Kidney (tissue), 14 donors: ENCODE data around the gene DCAF11. TPM values are rescaled to one million over a fixed set of nuclear protein-coding genes. Genes with fewer than 3 reads are reported as not detected.

Experiments used
- DNase-seq, 5 donors: peaks; one replicate each; pipeline ENCODE4 v3.0.0-alpha.2; 2013 to 2020
- FAIRE-seq: peaks from 2 replicates; lab custom pipeline; 2012; peaks lifted over from hg19 to GRCh38; lab: Jason Lieb, UNC
- H3K27ac ChIP-seq, 2 donors: one replicate each; pipeline ENCODE4 v1.7.0; 2013; ENCODE audit warnings: low read depth in 2 of 2, low read length in 2 of 2, inconsistent platforms in 1 of 2
- H3K27me3 ChIP-seq: one replicate; pipeline ENCODE4 v1.7.1; 2013; ENCODE audit warnings: low read length, inconsistent platforms; ENCODE audit not compliant: control insufficient read depth, insufficient read depth
- H3K36me3 ChIP-seq, 3 donors: one replicate each; pipeline versions ENCODE4 v1.7.0 to v1.7.1; 2013; ENCODE audit warnings: low read length in 3 of 3, control low read depth in 1 of 3, inconsistent platforms in 1 of 3; ENCODE audit not compliant: insufficient read depth in 3 of 3, control insufficient read depth in 2 of 3
- H3K4me1 ChIP-seq, 3 donors: one replicate each; pipeline versions ENCODE4 v1.7.0 to v1.7.1; 2013; ENCODE audit warnings: low read length in 3 of 3, inconsistent platforms in 1 of 3, low read depth in 1 of 3; ENCODE audit not compliant: control insufficient read depth in 2 of 3, insufficient read depth in 2 of 3
- H3K4me3 ChIP-seq, 3 donors: one replicate each; pipeline versions ENCODE4 v1.7.0 to v1.8.1; 2013; ENCODE audit warnings: low read length in 3 of 3, control low read depth in 1 of 3, inconsistent platforms in 1 of 3
- H3K9ac ChIP-seq, 3 donors: one replicate each; pipeline versions ENCODE4 v1.7.0 to v1.7.1; 2013; ENCODE audit warnings: low read length in 3 of 3, control low read depth in 1 of 3, inconsistent platforms in 1 of 3
- H3K9me3 ChIP-seq, 3 donors: one replicate each; pipeline versions ENCODE4 v1.7.0 to v1.7.1; 2013; ENCODE audit warnings: low read length in 3 of 3, control low read depth in 1 of 3, inconsistent platforms in 1 of 3; ENCODE audit not compliant: control insufficient read depth in 2 of 3, insufficient read depth in 1 of 3
- intact Hi-C: fragments of 100-400 bp; cut with DNase I; formaldehyde crosslinking; loops from one replicate; pipeline ENCODE4 v1.11.1; 2022
- polyA plus RNA-seq: library from polyadenylated mRNA; stranded (reverse); fragments of 350-450 nt; fragmentation: Illumina TruSeq; extraction: RNeasy Lipid Tissue Mini Kit (QIAGEN cat#74804); gene quantifications from one replicate; pipeline ENCODE4 v1.2.3, GENCODE V29; 2014; ENCODE audit warnings: low read depth, low replicate concordance; ENCODE audit not compliant: insufficient read depth
- total RNA-seq: library from RNA; stranded (reverse); fragmentation: NEBNext Ultra II Directional; extraction: Animal tissue kit (Norgen Biotek cat#: 25700); gene quantifications from one replicate; pipeline ENCODE4 v1.2.1, GENCODE V29; 2021
- TF ChIP-seq, protein P1 (sequence below): IDR thresholded peaks from 3 replicates; pipeline ENCODE4 v1.5.1; 2012; ENCODE audit warnings: mild to moderate bottlenecking, moderate library complexity, borderline replicate concordance; ENCODE audit not compliant: insufficient read depth; ENCODE audit errors: extremely low read depth
- donor health status: control.
- donor health status: control.
- donor health status: control.
- donor health status: control.
- donor health status: control.
- donor health status: DM: yes; HTN: yes; CAD: no.
- donor health status: Normal renal cell carcinoma (clear cell type).

The DCAF11 gene
- total and polyA plus RNA-seq, 2 donors from 2014 or later, result 69.4 to 81.1 TPM

DNA sequence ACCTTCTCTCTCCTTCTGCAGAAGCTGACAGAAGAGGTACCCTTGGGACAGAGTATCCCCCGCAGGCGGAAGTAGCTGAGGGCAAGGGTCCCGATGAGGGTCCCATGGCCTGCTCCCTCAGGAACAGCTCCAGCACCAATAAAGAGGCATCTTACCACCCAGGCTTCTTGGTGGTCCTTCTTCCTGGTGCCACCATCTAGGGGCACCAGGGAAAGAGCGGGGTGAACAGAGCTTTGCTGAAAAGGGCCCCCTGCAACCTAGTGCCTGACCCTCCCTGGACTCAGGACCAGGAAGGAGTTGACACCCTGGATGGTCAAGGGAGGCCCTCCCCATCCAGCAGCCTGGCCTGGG is 45.9 kb downstream of the DCAF11 start:
- peaks cover 0 to 20% (median 11%) of the 10 kb centered on the region in 3 donors for H3K4me1 ChIP-seq
- no peak overlapping the region for H3K4me3 ChIP-seq
- H3K27me3 ChIP-seq, result no peaks in the 10 kb centered on the region
- TF ChIP-seq, protein P1, sequence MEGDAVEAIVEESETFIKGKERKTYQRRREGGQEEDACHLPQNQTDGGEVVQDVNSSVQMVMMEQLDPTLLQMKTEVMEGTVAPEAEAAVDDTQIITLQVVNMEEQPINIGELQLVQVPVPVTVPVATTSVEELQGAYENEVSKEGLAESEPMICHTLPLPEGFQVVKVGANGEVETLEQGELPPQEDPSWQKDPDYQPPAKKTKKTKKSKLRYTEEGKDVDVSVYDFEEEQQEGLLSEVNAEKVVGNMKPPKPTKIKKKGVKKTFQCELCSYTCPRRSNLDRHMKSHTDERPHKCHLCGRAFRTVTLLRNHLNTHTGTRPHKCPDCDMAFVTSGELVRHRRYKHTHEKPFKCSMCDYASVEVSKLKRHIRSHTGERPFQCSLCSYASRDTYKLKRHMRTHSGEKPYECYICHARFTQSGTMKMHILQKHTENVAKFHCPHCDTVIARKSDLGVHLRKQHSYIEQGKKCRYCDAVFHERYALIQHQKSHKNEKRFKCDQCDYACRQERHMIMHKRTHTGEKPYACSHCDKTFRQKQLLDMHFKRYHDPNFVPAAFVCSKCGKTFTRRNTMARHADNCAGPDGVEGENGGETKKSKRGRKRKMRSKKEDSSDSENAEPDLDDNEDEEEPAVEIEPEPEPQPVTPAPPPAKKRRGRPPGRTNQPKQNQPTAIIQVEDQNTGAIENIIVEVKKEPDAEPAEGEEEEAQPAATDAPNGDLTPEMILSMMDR, result no peak
- H3K36me3 ChIP-seq, result peaks cover 11 to 57% (median 44%) of the 10 kb centered on the region in 3 donors
- intact Hi-C loops, result no loop called here
- FAIRE-seq, result no peak
- peak overlapping the region in 1 of 3 donors; percentile 20 for H3K9ac ChIP-seq
- no peaks in the 10 kb centered on the region for H3K9me3 ChIP-seq
- no peak for DNase-seq
- peak overlapping the region; percentile 71 to 99 for H3K27ac ChIP-seq

DNA sequence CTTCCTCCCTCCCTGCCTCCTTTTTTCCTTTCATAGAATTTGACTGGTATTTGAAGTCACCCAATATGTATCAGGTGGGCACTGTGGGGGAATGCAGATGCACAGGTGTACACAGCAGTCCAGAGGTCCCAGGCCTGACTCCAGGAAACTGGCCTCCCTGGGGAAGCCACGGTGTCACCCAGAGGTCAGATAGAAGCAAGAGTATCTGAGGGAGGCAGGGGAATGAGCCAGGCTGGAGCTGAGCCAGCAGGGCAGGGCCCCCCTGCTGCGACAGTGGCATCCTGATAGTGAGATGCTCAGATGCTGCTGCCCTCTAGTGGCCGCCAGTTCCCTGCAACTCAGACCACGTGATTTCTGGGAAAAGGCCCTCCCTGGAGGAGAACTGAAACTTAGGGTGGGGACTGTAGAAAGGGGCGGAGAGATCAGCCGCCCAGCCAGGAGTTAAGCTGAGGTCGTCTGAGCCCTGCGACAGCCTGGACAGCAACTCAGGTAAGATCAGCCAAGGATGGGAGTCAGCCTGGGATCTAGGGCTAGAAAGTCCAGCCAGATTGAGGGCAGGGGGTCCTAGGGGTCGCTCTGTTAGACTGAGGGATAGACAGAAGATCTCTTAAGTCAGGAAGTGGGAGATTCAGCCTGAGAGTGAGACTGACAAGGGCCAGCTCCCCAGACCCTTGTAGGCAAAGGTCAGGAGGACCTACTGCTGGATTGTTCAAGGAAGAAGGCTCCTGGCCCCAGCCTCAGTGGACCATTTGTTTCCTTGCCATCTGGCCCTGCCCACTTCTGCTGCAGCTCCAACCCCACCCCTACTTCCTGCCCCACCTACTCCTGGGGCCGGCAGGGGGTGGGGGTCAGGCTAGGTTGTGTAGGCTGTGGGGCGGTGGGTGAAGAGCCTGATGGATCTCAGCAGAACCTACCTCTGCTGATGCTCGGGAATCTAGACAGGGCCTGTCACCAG is 46.5 kb downstream of the DCAF11 start, which contains the start of gene IRF9:
Gene IRF9, plus strand, starts transcription at position 416 of the 955 bp plus-strand sequence. CDS start 880 bp downstream, outside the sequence.
- Histone ChIP-seq H3K27ac (peak within 1 kb of the TSS; percentile 98 to 99), H3K9ac (peak within 1 kb of the TSS; percentile 67 to 98 (median 96)), H3K4me3 (peak within 1 kb of the TSS; percentile 87 to 98 (median 98)), H3K4me1 (peaks cover 0 to 20% (median 11%) of the 10 kb centered on the region in 3 donors), H3K36me3 (peaks cover 8 to 59% (median 42%) of the 10 kb centered on the region in 3 donors), H3K9me3 (no peaks in the 10 kb centered on the region), H3K27me3 (no peaks in the 10 kb centered on the region)
- peak; percentile 98 for DNase-seq
- intact Hi-C loops, result no loop called here
- no peak for FAIRE-seq
- TF ChIP-seq, protein P1, result peak; percentile 92

DNA sequence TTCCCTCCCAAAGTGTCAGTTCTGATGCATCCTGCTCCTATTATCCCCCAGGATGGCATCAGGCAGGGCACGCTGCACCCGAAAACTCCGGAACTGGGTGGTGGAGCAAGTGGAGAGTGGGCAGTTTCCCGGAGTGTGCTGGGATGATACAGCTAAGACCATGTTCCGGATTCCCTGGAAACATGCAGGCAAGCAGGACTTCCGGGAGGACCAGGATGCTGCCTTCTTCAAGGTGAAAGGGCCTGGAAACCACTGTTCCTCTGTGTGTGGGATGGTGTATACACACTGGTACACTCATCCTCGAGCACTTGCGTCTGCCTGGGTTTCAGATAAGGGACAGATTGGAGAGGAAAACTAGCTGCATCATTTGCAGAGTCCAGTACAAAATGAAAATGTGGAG is 47.5 kb downstream of the DCAF11 start:
- FAIRE-seq (no peak), DNase-seq (peak in 1 of 5 donors; percentile 61)
- H3K27ac ChIP-seq, result peak overlapping the region; percentile 98 to 99
- TF ChIP-seq, protein P1, result no peak
- intact Hi-C loops, result no loop called here
- peaks cover 0 to 20% (median 11%) of the 10 kb centered on the region in 3 donors for H3K4me1 ChIP-seq
- H3K9ac ChIP-seq, result peak overlapping the region; percentile 35 to 98 (median 96)
- peak overlapping the region; percentile 63 to 98 (median 98) for H3K4me3 ChIP-seq
- H3K27me3 ChIP-seq, result no peaks in the 10 kb centered on the region
- H3K9me3 ChIP-seq, result no peaks in the 10 kb centered on the region
- peaks cover 5 to 61% (median 37%) of the 10 kb centered on the region in 3 donors for H3K36me3 ChIP-seq
